Measurements from ENCODE around the gene TANGO2.

The TANGO2 gene

GRCh38 chr22:20085651-20086050, 64.7 kb downstream of the TANGO2 start:
- Mint-ChIP-seq H3K27ac (peak overlapping the region in 1 of 3 experiments; percentile 85), H3K4me1 (peaks cover 37% of the 10 kb centered on the region), H3K27me3 (ENCODE audit: low read depth) (no peaks in the 10 kb centered on the region), H3K9me3 (no peaks in the 10 kb centered on the region), H3K36me3 (ENCODE audit: low read depth) (peaks cover 51% of the 10 kb centered on the region), H3K4me3 (no peak overlapping the region)
- TF ChIP-seq CTCF (IDR thresholded peaks at IDR 0.05; ENCODE audit: unreplicated experiment in 3 of 3), result no peak

- no peaks in the 10 kb centered on the region for H3K9me3 Mint-ChIP-seq
Observed at GRCh38 chr22:20086101-20086599, 65.2 kb downstream of the TANGO2 start.

GRCh38 chr22:20086763-20087162, 65.9 kb downstream of the TANGO2 start:
- H3K36me3 Mint-ChIP-seq (ENCODE audit: low read depth), result peaks cover 62% of the 10 kb centered on the region
- no peaks in the 10 kb centered on the region for H3K9me3 Mint-ChIP-seq
- no peak overlapping the region for H3K4me3 Mint-ChIP-seq
- TF ChIP-seq CTCF (IDR thresholded peaks at IDR 0.05; ENCODE audit: unreplicated experiment in 3 of 3), result no peak
- H3K4me1 Mint-ChIP-seq, result peaks cover 26% of the 10 kb centered on the region
- no peak overlapping the region for H3K27ac Mint-ChIP-seq
- H3K27me3 Mint-ChIP-seq (ENCODE audit: low read depth), result no peaks in the 10 kb centered on the region

More at GRCh38 chr22:20086101-20086599, 65.2 kb downstream of the TANGO2 start:
- Mint-ChIP-seq H3K27ac (no peak overlapping the region), H3K27me3 (ENCODE audit: low read depth) (no peaks in the 10 kb centered on the region), H3K36me3 (ENCODE audit: low read depth) (peaks cover 56% of the 10 kb centered on the region), H3K4me3 (no peak overlapping the region), H3K4me1 (peaks cover 32% of the 10 kb centered on the region)
- no peak for TF ChIP-seq CTCF (IDR thresholded peaks at IDR 0.05; ENCODE audit: unreplicated experiment in 3 of 3)

GRCh38 chr22:20087319-20088262, 66.7 kb downstream of the TANGO2 start:
- Mint-ChIP-seq H3K36me3 (ENCODE audit: low read depth) (peaks cover 71% of the 10 kb centered on the region), H3K9me3 (no peaks in the 10 kb centered on the region), H3K4me3 (no peak overlapping the region), H3K27ac (no peak overlapping the region), H3K4me1 (peaks cover 22% of the 10 kb centered on the region), H3K27me3 (ENCODE audit: low read depth) (no peaks in the 10 kb centered on the region)
- no peak for TF ChIP-seq CTCF (IDR thresholded peaks at IDR 0.05; ENCODE audit: unreplicated experiment in 3 of 3)

GRCh38 chr22:20088263-20088648, 67.3 kb downstream of the TANGO2 start:
- Mint-ChIP-seq H3K4me3 (no peak overlapping the region), H3K27me3 (ENCODE audit: low read depth) (no peaks in the 10 kb centered on the region), H3K27ac (no peak overlapping the region), H3K36me3 (ENCODE audit: low read depth) (peaks cover 77% of the 10 kb centered on the region), H3K9me3 (no peaks in the 10 kb centered on the region), H3K4me1 (peaks cover 16% of the 10 kb centered on the region)
- TF ChIP-seq CTCF (IDR thresholded peaks at IDR 0.05; ENCODE audit: unreplicated experiment in 3 of 3), result no peak
